Spinal cord (tissue), 10 donors: Measurements from ENCODE around the gene TBCE. TPM values are rescaled to one million over a fixed set of nuclear protein-coding genes. Genes with fewer than 3 reads are reported as not detected.
"Not testable (repeated sequence)": the region's sequence is repeated elsewhere in the genome, so short reads cannot be mapped to it uniquely, and the experiment has no call there.

Source experiments
- DNase-seq, 6 donors: peaks; one replicate each; pipeline versions ENCODE4 v3.0.0 to v3.0.0-alpha.2; 2013 to 2015; ENCODE audit warnings: low spot score in 6 of 6, low read depth in 4 of 6
- H3K27ac ChIP-seq: one replicate; pipeline ENCODE4 v1.5.1; 2013; ENCODE audit warnings: low read depth, low read length, control low read depth
- H3K27me3 ChIP-seq: one replicate; pipeline ENCODE4 v1.6.1; 2013; ENCODE audit warnings: low read length; ENCODE audit not compliant: control insufficient read depth, insufficient read depth
- H3K36me3 ChIP-seq: one replicate; pipeline ENCODE4 v1.6.1; 2013; ENCODE audit warnings: low read length; ENCODE audit not compliant: control insufficient read depth, insufficient read depth
- H3K4me1 ChIP-seq: one replicate; pipeline ENCODE4 v1.6.1; 2013; ENCODE audit warnings: low read length; ENCODE audit not compliant: control insufficient read depth, insufficient read depth
- H3K4me3 ChIP-seq: one replicate; pipeline ENCODE4 v1.5.1; 2013; ENCODE audit warnings: low read depth, low read length, control low read depth
- H3K9me3 ChIP-seq: one replicate; pipeline ENCODE4 v1.6.1; 2013; ENCODE audit warnings: low read length; ENCODE audit not compliant: control insufficient read depth, insufficient read depth
- WGBS: methylation state at CpG from one replicate; pipeline ENCODE4 v1.1.5; 2013; ENCODE audit warnings: missing lambda C conversion rate; ENCODE audit not compliant: insufficient coverage; 5-methylcytosine and 5-hydroxymethylcytosine counted together
- polyA plus RNA-seq, 2 donors: library from polyadenylated mRNA; unstranded; fragments of 120-200 nt; gene quantifications; one replicate each; pipeline ENCODE4 v1.2.1, GENCODE V29; 2013; ENCODE audit not compliant: insufficient read length in 2 of 2
- total RNA-seq, 2 donors: library from RNA; depleted of rRNA in 1 of 2; stranded (reverse); fragments of 120-200 nt in 1 of 2; fragments of >200 nt in 1 of 2; gene quantifications; one replicate each; pipeline versions ENCODE4 v1.2.3 to v1.2.4, GENCODE V29; 2013 to 2014
- donor health status: healthy.

Gene TBCE
- total and polyA plus RNA-seq, 4 donors: 29.6 to 51.5 (median 41.5) TPM

GRCh38 chr1:235343726-235344125 lies 23.5 kb upstream of the TBCE start:
- Histone ChIP-seq H3K27ac (no peak overlapping the region), H3K9me3 (no peaks in the 10 kb centered on the region), H3K4me3 (no peak overlapping the region), H3K27me3 (no peaks in the 10 kb centered on the region), H3K4me1 (no peaks in the 10 kb centered on the region), H3K36me3 (peaks cover 25% of the 10 kb centered on the region)
- DNase-seq: no peak
- no CpG with 5 or more reads among the region's 5 CpGs for WGBS

GRCh38 chr1:235351441-235351840 lies 15.8 kb upstream of the TBCE start:
- Histone ChIP-seq H3K9me3 (no peaks in the 10 kb centered on the region), H3K4me1 (no peaks in the 10 kb centered on the region), H3K27ac (no peak overlapping the region), H3K27me3 (no peaks in the 10 kb centered on the region), H3K4me3 (no peak overlapping the region), H3K36me3 (peaks cover 6% of the 10 kb centered on the region)
- no peak for DNase-seq
- WGBS: 100% methylated on average over 1 of the region's 3 CpGs

GRCh38 chr1:235351898-235352297 lies 15.3 kb upstream of the TBCE start:
- Histone ChIP-seq H3K27me3 (no peaks in the 10 kb centered on the region), H3K9me3 (no peaks in the 10 kb centered on the region), H3K4me1 (no peaks in the 10 kb centered on the region), H3K4me3 (no peak overlapping the region), H3K27ac (no peak overlapping the region), H3K36me3 (peaks cover under 1% of the 10 kb centered on the region)
- WGBS: 83% methylated on average over 1 of the region's 3 CpGs
- DNase-seq: no peak

GRCh38 chr1:235357485-235358373 lies 9.5 kb upstream of the TBCE start:
- H3K27me3 ChIP-seq: no peaks in the 10 kb centered on the region
- WGBS: 65% methylated on average over 8 of the region's 11 CpGs
- no peaks in the 10 kb centered on the region for H3K4me1 ChIP-seq
- H3K9me3 ChIP-seq: no peaks in the 10 kb centered on the region
- H3K27ac ChIP-seq: no peak overlapping the region
- no peak for DNase-seq
- H3K4me3 ChIP-seq: no peak overlapping the region
- no peaks in the 10 kb centered on the region for H3K36me3 ChIP-seq

- DNase-seq: no peak
- Histone ChIP-seq H3K4me3 (no peak overlapping the region), H3K9me3 (no peaks in the 10 kb centered on the region), H3K27me3 (no peaks in the 10 kb centered on the region), H3K4me1 (no peaks in the 10 kb centered on the region), H3K27ac (no peak overlapping the region), H3K36me3 (no peaks in the 10 kb centered on the region)
- no CpG with 5 or more reads among the region's 3 CpGs for WGBS
Measured at GRCh38 chr1:235358899-235359298, 8.3 kb upstream of the TBCE start.

- H3K27ac ChIP-seq, H3K4me1 ChIP-seq, H3K9me3 ChIP-seq, H3K4me3 ChIP-seq, H3K27me3 ChIP-seq, H3K36me3 ChIP-seq, DNase-seq: not testable (repeated sequence)
- WGBS: 100% methylated on average over 1 of the region's 9 CpGs
Measured at GRCh38 chr1:235364189-235364588, 3.0 kb upstream of the TBCE start.

GRCh38 chr1:235366286-235366685 lies 941 bp upstream of the TBCE start:
- no peaks in the 10 kb centered on the region for H3K27me3 ChIP-seq
- no peak overlapping the region for H3K27ac ChIP-seq
- H3K4me1 ChIP-seq: peaks cover 5% of the 10 kb centered on the region
- 86% methylated on average over 5 of the region's 5 CpGs for WGBS
- DNase-seq: no peak
- no peak overlapping the region for H3K4me3 ChIP-seq
- H3K36me3 ChIP-seq: no peaks in the 10 kb centered on the region
- no peaks in the 10 kb centered on the region for H3K9me3 ChIP-seq

- Histone ChIP-seq H3K4me1 (peaks cover 5% of the 10 kb centered on the region), H3K4me3 (peak overlapping the region; percentile 78), H3K27ac (no peak overlapping the region), H3K27me3 (no peaks in the 10 kb centered on the region), H3K36me3 (no peaks in the 10 kb centered on the region), H3K9me3 (no peaks in the 10 kb centered on the region)
- WGBS: 80% methylated on average over 1 of the region's 5 CpGs
- DNase-seq: no peak
Measured at GRCh38 chr1:235368428-235368827, 1.2 kb downstream of the TBCE start.

- WGBS: 92% methylated on average over 4 of the region's 5 CpGs
- Histone ChIP-seq H3K27ac (no peak overlapping the region), H3K36me3 (no peaks in the 10 kb centered on the region), H3K27me3 (no peaks in the 10 kb centered on the region), H3K4me3 (no peak overlapping the region), H3K9me3 (no peaks in the 10 kb centered on the region), H3K4me1 (peaks cover 5% of the 10 kb centered on the region)
- no peak for DNase-seq
Measured at GRCh38 chr1:235369802-235370201, 2.6 kb downstream of the TBCE start.

GRCh38 chr1:235375919-235376605 lies 8.8 kb downstream of the TBCE start:
- no CpG with 5 or more reads among the region's 6 CpGs for WGBS
- DNase-seq: no peak
- H3K4me1 ChIP-seq: no peaks in the 10 kb centered on the region

More at GRCh38 chr1:235375919-235376605, 8.8 kb downstream of the TBCE start:
- no peak overlapping the region for H3K27ac ChIP-seq
- no peak overlapping the region for H3K4me3 ChIP-seq
- no peaks in the 10 kb centered on the region for H3K27me3 ChIP-seq
- no peaks in the 10 kb centered on the region for H3K9me3 ChIP-seq
- peaks cover 13% of the 10 kb centered on the region for H3K36me3 ChIP-seq
